Type B pancreatic cell (in vitro differentiated cells): Measurements from ENCODE around the gene AGGF1. TPM values are rescaled to one million over a fixed set of nuclear protein-coding genes. Genes with fewer than 3 reads are reported as not detected.
A peak's percentile ranks its signal among the peaks of the same experiment; 100 is the strongest.

Source experiments
- DNase-seq: peaks from one replicate; pipeline ENCODE4 v3.0.0; 2021; ENCODE audit warnings: mixed read lengths; ENCODE audit not compliant: unreplicated experiment; ENCODE audit errors: extremely low spot score
- H3K27ac Mint-ChIP-seq: 2 replicates; pipeline ENCODE4 v1.8.0; 2021; ENCODE audit warnings: mild to moderate bottlenecking, mixed read lengths
- H3K27me3 Mint-ChIP-seq: 2 replicates; pipeline ENCODE4 v1.8.0; 2021; ENCODE audit warnings: mixed read lengths
- H3K36me3 Mint-ChIP-seq: 2 replicates; pipeline ENCODE4 v1.8.0; 2021; ENCODE audit warnings: mixed read lengths
- H3K4me1 Mint-ChIP-seq: one replicate; pipeline ENCODE4 v1.8.0; 2021; ENCODE audit warnings: mixed read lengths; ENCODE audit not compliant: unreplicated experiment
- H3K4me3 Mint-ChIP-seq: 2 replicates; pipeline ENCODE4 v1.8.0; 2021; ENCODE audit warnings: mild to moderate bottlenecking, mixed read lengths
- H3K9me3 Mint-ChIP-seq: 2 replicates; pipeline ENCODE4 v1.8.0; 2021; ENCODE audit warnings: mixed read lengths
- total RNA-seq: library from RNA; stranded (reverse); gene quantifications from 2 replicates; pipeline ENCODE4 v1.2.1, GENCODE V29; 2021; ENCODE audit warnings: low replicate concordance
- TF ChIP-seq, protein P1 (sequence below): fragments of 200-600 bp; sonication (generic); conservative IDR thresholded peaks from 2 replicates; pipeline ENCODE4 v1.5.0; 2021; ENCODE audit warnings: antibody characterized with exemption, mild to moderate bottlenecking

The AGGF1 gene
- total RNA-seq, 1 donor from 2014 or later: 25.4 TPM

- no peak for DNase-seq
- Mint-ChIP-seq H3K27ac (no peak overlapping the region), H3K4me1 (no peaks in the 10 kb centered on the region), H3K4me3 (no peak overlapping the region), H3K27me3 (peaks cover 15% of the 10 kb centered on the region), H3K9me3 (no peaks in the 10 kb centered on the region), H3K36me3 (no peaks in the 10 kb centered on the region)
- TF ChIP-seq, protein P1, sequence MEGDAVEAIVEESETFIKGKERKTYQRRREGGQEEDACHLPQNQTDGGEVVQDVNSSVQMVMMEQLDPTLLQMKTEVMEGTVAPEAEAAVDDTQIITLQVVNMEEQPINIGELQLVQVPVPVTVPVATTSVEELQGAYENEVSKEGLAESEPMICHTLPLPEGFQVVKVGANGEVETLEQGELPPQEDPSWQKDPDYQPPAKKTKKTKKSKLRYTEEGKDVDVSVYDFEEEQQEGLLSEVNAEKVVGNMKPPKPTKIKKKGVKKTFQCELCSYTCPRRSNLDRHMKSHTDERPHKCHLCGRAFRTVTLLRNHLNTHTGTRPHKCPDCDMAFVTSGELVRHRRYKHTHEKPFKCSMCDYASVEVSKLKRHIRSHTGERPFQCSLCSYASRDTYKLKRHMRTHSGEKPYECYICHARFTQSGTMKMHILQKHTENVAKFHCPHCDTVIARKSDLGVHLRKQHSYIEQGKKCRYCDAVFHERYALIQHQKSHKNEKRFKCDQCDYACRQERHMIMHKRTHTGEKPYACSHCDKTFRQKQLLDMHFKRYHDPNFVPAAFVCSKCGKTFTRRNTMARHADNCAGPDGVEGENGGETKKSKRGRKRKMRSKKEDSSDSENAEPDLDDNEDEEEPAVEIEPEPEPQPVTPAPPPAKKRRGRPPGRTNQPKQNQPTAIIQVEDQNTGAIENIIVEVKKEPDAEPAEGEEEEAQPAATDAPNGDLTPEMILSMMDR: no peak
Observed at GRCh38 chr5:77016962-77017361, 13.2 kb upstream of the AGGF1 start.

GRCh38 chr5:77017668-77018067 is 12.5 kb upstream of the AGGF1 start:
- TF ChIP-seq, protein P1: no peak
- no peak overlapping the region for H3K27ac Mint-ChIP-seq
- DNase-seq: no peak
- peaks cover 3% of the 10 kb centered on the region for H3K9me3 Mint-ChIP-seq
- H3K27me3 Mint-ChIP-seq: peaks cover 14% of the 10 kb centered on the region
- no peaks in the 10 kb centered on the region for H3K4me1 Mint-ChIP-seq
- H3K36me3 Mint-ChIP-seq: no peaks in the 10 kb centered on the region
- no peak overlapping the region for H3K4me3 Mint-ChIP-seq

GRCh38 chr5:77022511-77023417 is 7.4 kb upstream of the AGGF1 start:
- DNase-seq: no peak
- peaks cover 14% of the 10 kb centered on the region for H3K27me3 Mint-ChIP-seq
- no peak overlapping the region for H3K4me3 Mint-ChIP-seq
- H3K4me1 Mint-ChIP-seq: peaks cover 4% of the 10 kb centered on the region
- no peak overlapping the region for H3K27ac Mint-ChIP-seq
- H3K36me3 Mint-ChIP-seq: no peaks in the 10 kb centered on the region
- TF ChIP-seq, protein P1: no peak
- peaks cover 5% of the 10 kb centered on the region for H3K9me3 Mint-ChIP-seq

DNA sequence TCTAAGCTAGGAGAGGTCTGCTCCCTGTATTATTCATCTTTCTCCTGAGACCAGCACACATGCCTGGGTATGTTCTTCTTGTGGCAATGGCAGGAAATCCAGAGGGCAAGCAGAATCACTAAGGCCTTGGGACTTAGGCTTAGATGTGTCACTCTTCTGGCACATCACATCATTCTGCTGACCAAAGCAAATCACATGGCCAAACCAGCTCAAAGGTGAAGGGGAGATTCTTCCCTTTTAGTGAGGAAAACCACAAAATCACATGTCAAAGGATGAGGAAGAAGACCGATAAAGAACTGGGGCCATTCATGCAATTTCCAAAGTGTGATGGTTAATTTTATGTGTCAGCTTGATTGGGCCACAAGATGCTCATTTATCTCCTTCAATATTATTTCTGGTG is 5.7 kb upstream of the AGGF1 start:
- DNase-seq: no peak
- Mint-ChIP-seq H3K4me1 (peaks cover 4% of the 10 kb centered on the region), H3K4me3 (no peak overlapping the region), H3K27ac (no peak overlapping the region), H3K9me3 (peaks cover 12% of the 10 kb centered on the region), H3K36me3 (no peaks in the 10 kb centered on the region), H3K27me3 (peaks cover 8% of the 10 kb centered on the region)
- TF ChIP-seq, protein P1: no peak

- Mint-ChIP-seq H3K36me3 (peaks cover 9% of the 10 kb centered on the region), H3K4me3 (peak overlapping the region; percentile 67), H3K27me3 (peaks cover 8% of the 10 kb centered on the region), H3K4me1 (peaks cover 15% of the 10 kb centered on the region), H3K9me3 (peaks cover 14% of the 10 kb centered on the region), H3K27ac (no peak overlapping the region)
- TF ChIP-seq, protein P1: no peak
- no peak for DNase-seq
Observed at GRCh38 chr5:77028631-77029375, 1.4 kb upstream of the AGGF1 start.
